Measurements from ENCODE around the gene LMTK3. TPM values are rescaled to one million over a fixed set of nuclear protein-coding genes. Genes with fewer than 3 reads are reported as not detected.

The LMTK3 gene
- total and polyA plus RNA-seq, 2 experiments from 2014 or later, result 1.6 to 11.8 TPM

GRCh38 chr19:48500830-48501493, 10.7 kb downstream of the LMTK3 start (continued):
- TF ChIP-seq ZNF462 (CRISPR knock-in tag; IDR thresholded peaks at IDR 0.05) (no peak), NANOG (IDR thresholded peaks at IDR 0.05; ENCODE audit: borderline replicate concordance) (no peak), JUNB (IDR thresholded peaks at IDR 0.05; ENCODE audit: unreplicated experiment) (no peak), REST (IDR thresholded peaks at IDR 0.05; ENCODE audit: unreplicated experiment) (no peak), CREB1 (CRISPR knock-in tag; IDR thresholded peaks at IDR 0.05; ENCODE audit: low read depth) (no peak), STAT1 (IDR thresholded peaks at IDR 0.05; ENCODE audit: unreplicated experiment) (no peak), ZNF331 (CRISPR knock-in tag; IDR thresholded peaks at IDR 0.05; ENCODE audit: low read depth) (no peak), CTCF (conservative IDR thresholded peaks at IDR 0.05; ENCODE audit: low read depth in 2 of 2) (no peak)

Data from GM23338 (cell line).